HFF-Myc (cell line): Measurements from ENCODE around the gene DIAPH3.

Source experiments
- DNase-seq: peaks from one replicate; pipeline ENCODE4 v3.0.0-alpha.2; 2011; ENCODE audit warnings: low read depth; ENCODE audit errors: extremely low read depth
- H3K4me3 ChIP-seq: replicated peaks from 2 replicates; pipeline ENCODE4 v1.5.1; 2011; ENCODE audit warnings: low read depth, mild to moderate bottlenecking, control low read depth, low read length
- CTCF ChIP-seq: IDR thresholded peaks from 2 replicates; pipeline ENCODE4 v1.5.1; 2012; ENCODE audit warnings: mild to moderate bottlenecking, low read depth, low read length, control low read depth; ENCODE audit errors: missing control alignments

DIAPH3 gene

GRCh38 chr13:59730026-59730425 lies 433.7 kb downstream of the DIAPH3 start:
- TF ChIP-seq CTCF, result no peak
- DNase-seq, result no peak
- H3K4me3 ChIP-seq, result no peak overlapping the region

DNA sequence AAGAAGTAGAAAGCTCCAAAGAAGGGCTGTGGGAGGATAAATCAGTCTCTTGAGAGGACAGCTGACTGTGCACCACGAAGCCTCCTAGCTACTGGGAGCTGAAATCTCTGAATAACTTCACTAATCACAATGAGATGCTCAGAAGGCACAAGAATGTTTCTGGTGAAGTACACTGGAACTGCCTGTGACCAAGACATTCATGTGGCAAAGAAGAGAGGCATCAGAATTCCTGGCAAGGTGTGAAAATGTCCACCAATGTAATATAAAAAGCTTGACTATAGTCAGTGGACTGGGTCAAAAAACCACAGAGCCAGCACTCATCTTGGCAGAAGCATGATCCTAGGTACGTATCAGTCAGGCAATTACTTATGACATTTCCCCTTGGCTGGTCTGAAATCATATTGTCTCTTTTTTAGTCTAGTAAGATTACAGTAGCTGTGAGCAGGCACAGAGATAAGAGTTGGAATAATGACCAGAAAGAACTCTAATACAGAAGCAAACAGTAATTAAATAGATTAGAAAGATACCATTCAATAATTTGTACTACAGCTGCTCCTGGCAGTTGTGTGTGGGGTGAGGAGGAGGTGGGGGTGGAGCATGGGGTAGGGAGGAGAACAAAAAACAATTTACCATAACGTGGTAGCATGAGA lies 434.7 kb downstream of the DIAPH3 start:
- H3K4me3 ChIP-seq, result no peak overlapping the region
- no peak for DNase-seq
- TF ChIP-seq CTCF, result no peak

DNA sequence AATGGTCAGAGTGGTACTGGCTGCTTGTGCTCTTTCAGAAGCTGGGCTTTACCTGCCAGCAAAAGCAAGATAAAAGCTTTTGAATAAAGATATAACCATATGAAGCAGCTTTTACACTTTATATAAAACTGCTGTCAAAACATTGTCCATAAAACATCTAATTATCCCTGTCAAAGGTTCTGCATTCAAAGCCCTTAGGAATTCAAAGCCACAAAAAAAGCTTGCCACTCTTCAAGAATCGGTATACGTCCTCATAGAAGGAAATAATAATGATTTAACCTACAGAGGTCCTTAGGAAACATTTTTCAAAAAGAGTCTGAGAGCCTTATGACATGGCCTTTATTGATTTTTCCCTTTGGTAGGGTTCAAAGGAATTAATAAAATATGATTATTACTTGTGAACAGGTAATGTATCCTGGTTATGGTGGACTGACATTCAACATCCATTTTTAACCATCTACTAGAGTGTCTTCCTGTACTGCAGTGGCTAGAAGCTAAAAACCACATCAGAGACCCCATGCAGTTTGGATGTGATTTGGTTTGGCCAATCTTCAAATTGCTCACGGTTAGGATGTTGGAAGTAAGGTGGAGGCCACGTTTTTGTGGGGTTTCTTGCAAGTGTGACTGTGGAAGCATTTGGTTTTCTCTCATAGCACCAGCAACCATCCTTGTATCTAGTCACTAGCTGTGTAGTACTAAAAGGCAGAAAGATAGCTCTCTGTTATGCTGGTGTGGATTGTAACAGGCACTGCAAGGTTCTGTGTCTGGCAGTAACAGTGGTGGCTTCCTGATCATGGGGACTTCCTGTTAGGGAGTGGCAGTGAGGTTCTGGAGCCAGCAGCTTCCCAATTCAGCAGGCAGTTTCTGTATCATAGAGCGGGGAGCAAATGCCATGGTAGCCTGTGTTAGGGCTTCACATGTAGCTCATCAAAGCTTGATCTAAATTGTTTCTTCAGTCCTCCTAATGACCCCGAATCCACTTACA lies 441.5 kb downstream of the DIAPH3 start:
- DNase-seq, result no peak
- H3K4me3 ChIP-seq, result no peak overlapping the region
- no peak for TF ChIP-seq CTCF

DNA sequence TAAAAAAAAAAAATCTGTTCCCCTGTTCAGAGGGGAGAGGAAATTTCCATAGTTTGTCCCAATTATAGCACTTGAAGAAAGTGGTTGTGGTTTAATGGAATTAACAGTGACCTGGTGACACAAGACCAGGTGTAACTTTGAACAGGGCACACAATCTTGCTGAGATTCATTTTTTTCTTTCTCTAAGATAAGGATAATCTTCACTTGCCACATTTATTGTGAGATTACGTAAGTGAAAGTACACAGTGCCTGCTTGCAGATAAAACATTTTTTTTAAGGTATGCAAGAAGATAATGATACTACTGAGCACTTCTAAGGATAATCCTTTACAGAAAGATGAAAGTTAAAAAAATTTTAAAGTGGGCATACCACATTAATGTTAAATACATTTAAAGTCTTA lies 448.1 kb downstream of the DIAPH3 start:
- no peak overlapping the region for H3K4me3 ChIP-seq
- no peak for TF ChIP-seq CTCF
- DNase-seq, result no peak

- DNase-seq, result no peak
- no peak overlapping the region for H3K4me3 ChIP-seq
- TF ChIP-seq CTCF, result no peak
These were observed 452.6 kb downstream of the DIAPH3 start for GRCh38 chr13:59710996-59711701.

GRCh38 chr13:59710416-59710815 lies 453.3 kb downstream of the DIAPH3 start:
- no peak overlapping the region for H3K4me3 ChIP-seq
- no peak for DNase-seq
- no peak for TF ChIP-seq CTCF
